SK-N-SH (cell line): ENCODE results near the gene PCNX2. TPM values are rescaled to one million over a fixed set of nuclear protein-coding genes. Genes with fewer than 3 reads are reported as not detected.

Experiments
- CTCF ChIA-PET: fragments of 300-600, 350-600 bp; formaldehyde crosslinking; extraction: SDS; loops from one replicate; lab custom pipeline; 2021; lab: Yijun Ruan, JAX
- POLR2A ChIA-PET: fragments of 350-600 bp; sonication (Branson Sonifier 250); formaldehyde crosslinking; extraction: SDS; loops from one replicate; lab custom pipeline; 2020; ENCODE audit warnings: antibody characterized with exemption, inconsistent platforms; lab: Yijun Ruan, JAX
- DNase-seq: peaks from one replicate; pipeline ENCODE4 v3.0.0; 2012
- H2AFZ ChIP-seq: fragments of 200-600 bp; sonication (generic); 2 replicates; pipeline ENCODE4 v1.8.1; 2016; ENCODE audit warnings: antibody characterized with exemption, mild to moderate bottlenecking, low read depth
- H3F3A ChIP-seq: fragments of 200-600 bp; sonication (generic); replicated peaks from 2 replicates; pipeline ENCODE3; 2016; ENCODE audit warnings: antibody characterized with exemption, mild to moderate bottlenecking; ENCODE audit not compliant: insufficient read depth
- H3K27ac ChIP-seq, 2 experiments: fragments of 200-500 bp in 1 of 2; fragments of 200-600 bp in 1 of 2; sonication (Bioruptor generic) in 1 of 2; sonication (generic), shearing (Covaris generic) in 1 of 2; 2 replicates each; pipeline versions ENCODE4 v1.5.1 to v1.6.1; 2014 to 2016; ENCODE audit warnings: low read depth in 2 of 2, inconsistent platforms in 1 of 2, low read length in 1 of 2, mild to moderate bottlenecking in 1 of 2, mixed read lengths in 1 of 2
- H3K27me3 ChIP-seq: fragments of 200-600 bp; sonication (generic), shearing (Covaris generic); 2 replicates; pipeline ENCODE4 v1.6.1; 2016; ENCODE audit warnings: mixed run types; ENCODE audit not compliant: insufficient read depth
- H3K36me3 ChIP-seq, 2 experiments: fragments of 200-500 bp in 1 of 2; fragments of 200-600 bp in 1 of 2; sonication (Bioruptor generic) in 1 of 2; sonication (generic) in 1 of 2; replicated peaks in 1 of 2; 2 replicates each; pipeline versions ENCODE3 to v1.5.1; 2014 to 2016; ENCODE audit warnings: low read length in 1 of 2, mild to moderate bottlenecking in 1 of 2; ENCODE audit not compliant: insufficient read depth in 2 of 2, control insufficient read depth in 1 of 2
- H3K4me1 ChIP-seq, 2 experiments: fragments of 200-500 bp in 1 of 2; fragments of 200-600 bp in 1 of 2; sonication (Bioruptor generic) in 1 of 2; sonication (generic), shearing (Covaris generic) in 1 of 2; 2 replicates each; pipeline versions ENCODE4 v1.5.1 to v1.6.1; 2014 to 2016; ENCODE audit warnings: low read depth in 1 of 2, low read length in 1 of 2, mixed run types in 1 of 2; ENCODE audit not compliant: insufficient read depth in 2 of 2, control insufficient read depth in 1 of 2
- H3K4me2 ChIP-seq: fragments of 200-600 bp; sonication (generic), shearing (Covaris generic); 2 replicates; pipeline ENCODE4 v1.6.1; 2017; ENCODE audit warnings: mixed run types
- H3K4me3 ChIP-seq, 2 experiments: fragments of 200-500 bp in 1 of 2; fragments of 200-600 bp in 1 of 2; sonication (Bioruptor generic) in 1 of 2; sonication (generic), shearing (Covaris generic) in 1 of 2; 2 replicates each; pipeline versions ENCODE4 v1.5.1 to v1.8.1; 2014 to 2016; ENCODE audit warnings: low read depth in 2 of 2, inconsistent platforms in 1 of 2, low read length in 1 of 2, mild to moderate bottlenecking in 1 of 2, mixed read lengths in 1 of 2, moderate library complexity in 1 of 2
- H3K79me2 ChIP-seq: fragments of 200-600 bp; sonication (generic); 2 replicates; pipeline ENCODE4 v1.8.1; 2017; ENCODE audit warnings: mild to moderate bottlenecking; ENCODE audit not compliant: insufficient read depth
- H3K9ac ChIP-seq: fragments of 200-600 bp; sonication (generic); 2 replicates; pipeline ENCODE4 v1.6.1; 2017; ENCODE audit warnings: mixed run types
- H3K9me2 ChIP-seq: fragments of 200-600 bp; sonication (generic); 2 replicates; pipeline ENCODE4 v1.6.1; 2017; ENCODE audit warnings: mixed run types
- H3K9me3 ChIP-seq: fragments of 200-600 bp; sonication (generic); 2 replicates; pipeline ENCODE4 v1.6.1; 2017; ENCODE audit warnings: mixed run types, mild to moderate bottlenecking, moderate library complexity
- H4K20me1 ChIP-seq: fragments of 200-600 bp; sonication (generic); 2 replicates; pipeline ENCODE4 v1.6.1; 2017; ENCODE audit warnings: mild to moderate bottlenecking, mixed run types; ENCODE audit not compliant: insufficient read depth
- CTCF ChIP-seq: fragments of 200-600 bp; sonication (generic); IDR thresholded peaks from 2 replicates; pipeline ENCODE4 v1.6.1; 2017; ENCODE audit warnings: antibody characterized with exemption, mild to moderate bottlenecking, moderate library complexity
- EP300 ChIP-seq, 2 experiments: IDR thresholded peaks; 2 replicates each; pipeline versions ENCODE4 v1.4.0 to v1.6.1; 2012; ENCODE audit warnings: borderline replicate concordance in 1 of 2, low read depth in 1 of 2, low read length in 1 of 2
- EZH2phosphoT487 ChIP-seq: fragments of 200-600 bp; sonication (generic); IDR thresholded peaks from 2 replicates; pipeline ENCODE4 v1.6.1; 2017; ENCODE audit warnings: low read depth, mixed run types, mild to moderate bottlenecking, antibody characterized with exemption, moderate library complexity, borderline replicate concordance
- IRF3 ChIP-seq: fragments of 150-350 bp; IDR thresholded peaks from 2 replicates; pipeline ENCODE4 v1.6.1; 2016; ENCODE audit warnings: mild to moderate bottlenecking, low read depth, low read length
- MEF2A ChIP-seq: IDR thresholded peaks from 2 replicates; pipeline ENCODE4 v1.4.0; 2012; ENCODE audit warnings: low read depth, borderline replicate concordance
- POLR2AphosphoS5 ChIP-seq: IDR thresholded peaks from 2 replicates; pipeline ENCODE4 v1.6.1; 2012; ENCODE audit warnings: low read depth, low read length
- RAD21 ChIP-seq: IDR thresholded peaks from 2 replicates; pipeline ENCODE4 v1.6.1; 2012; ENCODE audit warnings: mild to moderate bottlenecking, low read length
- RXRA ChIP-seq: IDR thresholded peaks from 2 replicates; pipeline ENCODE4 v1.4.0; 2012; ENCODE audit warnings: low read depth, mild to moderate bottlenecking, borderline replicate concordance
- SIN3A ChIP-seq: IDR thresholded peaks from 2 replicates; pipeline ENCODE4 v1.6.1; 2012; ENCODE audit warnings: low read depth, mild to moderate bottlenecking, low read length, moderate library complexity, borderline replicate concordance
- TCF12 ChIP-seq: IDR thresholded peaks from 2 replicates; pipeline ENCODE4 v1.4.0; 2012
- TEAD4 ChIP-seq: IDR thresholded peaks from 2 replicates; pipeline ENCODE4 v1.4.0; 2012; ENCODE audit warnings: mild to moderate bottlenecking, borderline replicate concordance; ENCODE audit not compliant: insufficient read depth
- USF2 ChIP-seq: fragments of 150-350 bp; IDR thresholded peaks from 2 replicates; pipeline ENCODE4 v1.6.1; 2017; ENCODE audit warnings: antibody characterized with exemption, low read length, low read depth, borderline replicate concordance
- WGBS: methylation state at CpG from one replicate; pipeline ENCODE4 v1.1.6; 2017; ENCODE audit warnings: low lambda C conversion rate; 5-methylcytosine and 5-hydroxymethylcytosine counted together
- polyA plus RNA-seq, 3 experiments: library from polyadenylated mRNA; depleted of rRNA; stranded (reverse); fragments of >200 nt; gene quantifications; 2 replicates each; pipeline ENCODE4 v1.2.3, GENCODE V29; 2012

PCNX2 gene
- polyA plus RNA-seq, 1 of the 3 experiments (the other 2 are of a cell fraction), result 10.6 TPM

GRCh38 chr1:233304489-233305102, 9.1 kb upstream of the PCNX2 start (continued):
- TF ChIP-seq TEAD4 (no peak), RAD21 (peak; percentile 92), CTCF (peak; percentile 78), USF2 (no peak), IRF3 (no peak)

GRCh38 chr1:233300326-233300725, 4.8 kb upstream of the PCNX2 start:
- TF ChIP-seq MEF2A (no peak), TCF12 (no peak), IRF3 (no peak), RAD21 (no peak), SIN3A (no peak), POLR2AphosphoS5 (no peak), RXRA (no peak), USF2 (no peak), EP300 (IDR thresholded peaks at IDR 0.05; ENCODE audit: borderline replicate concordance in 1 of 2, low read depth in 1 of 2, low read length in 1 of 2) (no peak), EZH2phosphoT487 (no peak)
- no peak overlapping the region for H3K4me2 ChIP-seq
- no peaks in the 10 kb centered on the region for H3F3A ChIP-seq
- H3K27ac ChIP-seq, result no peak overlapping the region
- no peaks in the 10 kb centered on the region for H4K20me1 ChIP-seq
- ChIA-PET CTCF (interaction anchor here (0.6 kb wide), 1 partner anchor 420 kb away, joined by 3 read pairs; no protein-coding TSS in a partner anchor), POLR2A (no interaction called here)
- peaks cover 0 to 4% of the 10 kb centered on the region in 2 experiments; a peak in 1 of 4 replicates for H3K4me1 ChIP-seq
- H3K79me2 ChIP-seq, result no peaks in the 10 kb centered on the region; the same call in 1 of the 2 replicates
- H3K36me3 ChIP-seq, result no peaks in the 10 kb centered on the region
- no peak for DNase-seq
- 31% methylated on average over 2 of the region's 2 CpGs for WGBS
- H2AFZ ChIP-seq, result no peak overlapping the region
- no peaks in the 10 kb centered on the region for H3K9me2 ChIP-seq
- H3K4me3 ChIP-seq, result no peak overlapping the region
- no peaks in the 10 kb centered on the region for H3K27me3 ChIP-seq
- 0 out of 2 replicates have a peak, but pooled peaks cover 5% of the 10 kb centered on the region for H3K9me3 ChIP-seq
- H3K9ac ChIP-seq, result no peak overlapping the region
